ENCODE results near the gene ZNF497. TPM values are rescaled to one million over a fixed set of nuclear protein-coding genes. Genes with fewer than 3 reads are reported as not detected.

The ZNF497 gene
- total and polyA plus RNA-seq, 2 of the 13 experiments (the other 11 are each of a cell fraction or from before 2014, with no cell fraction given): 1.5 to 1.9 TPM

DNA sequence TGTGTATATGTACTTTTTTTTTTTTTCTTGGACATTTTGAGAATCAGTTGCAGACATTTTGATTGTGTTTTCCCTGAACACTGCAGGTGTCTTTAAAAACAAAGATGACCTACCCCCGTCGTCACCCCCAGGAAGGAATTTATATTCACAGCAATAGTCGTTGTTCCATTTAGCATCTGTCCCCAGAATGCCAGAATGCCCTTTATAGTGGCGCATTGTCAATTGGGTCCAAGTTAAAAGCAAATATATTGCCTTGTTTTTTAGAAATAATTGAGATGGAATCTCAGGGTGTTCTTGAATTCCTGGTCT is 31.1 kb upstream of the ZNF497 start:
- no peak overlapping the region for H3K4me3 ChIP-seq (replicated peaks in 1 of 3; ENCODE audit: insufficient read depth in 1 of 3, low read depth in 2 of 3, low read length in 3 of 3)
- in situ Hi-C loops (cut with HindIII; ENCODE audit: extremely low pct_ligation_motif_present, low pct_unique_long_range_greater_than_20kb) (no loop called here), intact Hi-C loops (cut with micrococcal nuclease; ENCODE audit: unreplicated experiment) (no loop called here)
- H3K27ac ChIP-seq (ENCODE audit: extremely low read length, insufficient read depth, low read length): no peak overlapping the region
- ATAC-seq (no peak), FAIRE-seq (no peak), DNase-seq (ENCODE audit: low spot score) (no peak)
- ChIA-PET POLR2A (no interaction called here), CTCF (ENCODE audit: low intra/inter-chr PET ratio, low total read pairs) (no interaction called here)
- WGBS (ENCODE audit: low lambda C conversion rate): 97% methylated on average over 4 of the region's 4 CpGs
- H4K20me1 ChIP-seq (ENCODE audit: insufficient read depth, low read length): peaks cover 37% of the 10 kb centered on the region
- TF ChIP-seq RBFOX2 (IDR thresholded peaks at IDR 0.05; ENCODE audit: low read depth, low read length) (peak; percentile 27; the same call in 1 of the 2 replicates), RCOR2 (CRISPR knock-in tag; IDR thresholded peaks at IDR 0.05) (no peak)
- H3K79me2 ChIP-seq (ENCODE audit: insufficient read depth, low read length): peaks cover 23% of the 10 kb centered on the region
- H3K36me3 ChIP-seq (replicated peaks in 1 of 2; ENCODE audit: control insufficient read depth in 1 of 2, insufficient read depth in 2 of 2, low read length in 2 of 2): peaks cover 12 to 53% of the 10 kb centered on the region in 2 experiments
- peaks cover 22% of the 10 kb centered on the region for H3K4me1 ChIP-seq (ENCODE audit: insufficient read depth, low read length)
- H3K27me3 ChIP-seq (ENCODE audit: control insufficient read depth in 1 of 2, insufficient read depth in 2 of 2, low read length in 2 of 2): no peaks in the 10 kb centered on the region
- H3K4me2 ChIP-seq (ENCODE audit: low read depth, low read length): no peak overlapping the region
- no TSS peak for BruUV-seq (replicated peaks)
- H2AFZ ChIP-seq (ENCODE audit: low read length): no peak overlapping the region
- H3K9me3 ChIP-seq (ENCODE audit: low read length): no peaks in the 10 kb centered on the region
- H3K9ac ChIP-seq (ENCODE audit: insufficient read depth, low read depth, low read length): no peak overlapping the region

DNA sequence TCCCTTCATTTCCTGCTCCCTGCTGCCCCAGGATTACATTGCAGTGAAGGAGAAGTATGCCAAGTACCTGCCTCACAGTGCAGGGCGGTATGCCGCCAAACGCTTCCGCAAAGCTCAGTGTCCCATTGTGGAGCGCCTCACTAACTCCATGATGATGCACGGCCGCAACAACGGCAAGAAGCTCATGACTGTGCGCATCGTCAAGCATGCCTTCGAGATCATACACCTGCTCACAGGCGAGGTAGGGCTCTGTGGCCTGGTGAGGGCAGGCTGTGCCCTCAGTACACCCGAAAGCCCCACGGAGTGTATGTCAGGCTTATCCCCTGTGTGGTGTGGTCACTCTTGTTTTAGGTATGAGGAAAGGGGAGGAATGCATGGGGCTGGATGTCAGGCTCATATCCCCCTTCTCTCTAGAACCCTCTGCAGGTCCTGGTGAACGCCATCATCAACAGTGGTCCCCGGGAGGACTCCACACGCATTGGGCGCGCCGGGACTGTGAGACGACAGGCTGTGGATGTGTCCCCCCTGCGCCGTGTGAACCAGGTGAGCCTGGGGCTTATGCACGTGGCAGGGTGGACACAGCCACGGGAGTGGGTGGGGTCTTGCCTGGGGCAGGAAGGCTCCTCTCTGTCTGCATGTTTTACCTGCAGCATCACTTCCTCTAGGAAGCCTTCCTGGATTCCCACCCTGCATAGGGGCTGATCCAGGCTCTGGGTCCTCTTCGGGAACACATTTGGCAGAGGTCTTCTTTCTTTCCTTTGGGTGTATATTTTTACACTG is 30.6 kb upstream of the ZNF497 start:
- TF ChIP-seq POLR2A (IDR thresholded peaks at IDR 0.05; ENCODE audit: insufficient read depth in 1 of 2, low read depth in 2 of 2, low read length in 2 of 2): peak in 1 of 2 experiments; percentile 49; a peak in 1 of 4 replicates
- TF ChIP-seq, protein P1, sequence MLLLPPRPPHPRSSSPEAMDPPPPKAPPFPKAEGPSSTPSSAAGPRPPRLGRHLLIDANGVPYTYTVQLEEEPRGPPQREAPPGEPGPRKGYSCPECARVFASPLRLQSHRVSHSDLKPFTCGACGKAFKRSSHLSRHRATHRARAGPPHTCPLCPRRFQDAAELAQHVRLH (CRISPR knock-in tag; IDR thresholded peaks at IDR 0.05; ENCODE audit: borderline replicate concordance, low read depth): no peak
- peak; percentile 63 for TF ChIP-seq AGO2 (optimal IDR thresholded peaks at IDR 0.05; ENCODE audit: low read depth, low read length)
- Histone ChIP-seq H3K27me3 (ENCODE audit: control insufficient read depth in 1 of 2, insufficient read depth in 2 of 2, low read length in 2 of 2) (no peaks in the 10 kb centered on the region), H3K4me2 (ENCODE audit: low read depth, low read length) (no peak overlapping the region), H2AFZ (ENCODE audit: low read length) (no peak overlapping the region), H4K20me1 (ENCODE audit: insufficient read depth, low read length) (peaks cover 41% of the 10 kb centered on the region), H3K9ac (ENCODE audit: insufficient read depth, low read depth, low read length) (no peak overlapping the region), H3K4me3 (replicated peaks in 1 of 3; ENCODE audit: insufficient read depth in 1 of 3, low read depth in 2 of 3, low read length in 3 of 3) (no peak overlapping the region), H3K79me2 (ENCODE audit: insufficient read depth, low read length) (peaks cover 27% of the 10 kb centered on the region), H3K27ac (ENCODE audit: extremely low read length, insufficient read depth, low read length) (no peak overlapping the region), H3K9me3 (ENCODE audit: low read length) (no peaks in the 10 kb centered on the region), H3K36me3 (replicated peaks in 1 of 2; ENCODE audit: control insufficient read depth in 1 of 2, insufficient read depth in 2 of 2, low read length in 2 of 2) (peaks cover 12 to 59% of the 10 kb centered on the region in 2 experiments), H3K4me1 (ENCODE audit: insufficient read depth, low read length) (peaks cover 27% of the 10 kb centered on the region)
- ChIA-PET CTCF (ENCODE audit: low intra/inter-chr PET ratio, low total read pairs) (no interaction called here), POLR2A (interaction anchor here (1.0 kb wide), 1 partner anchor 15 kb away, joined by 3 read pairs; the partner anchor contains the start of gene ZNF584)
- 99% methylated on average over 14 of the region's 26 CpGs for WGBS (ENCODE audit: low lambda C conversion rate)
- BruUV-seq (replicated peaks): no TSS peak
- FAIRE-seq: no peak
- intact Hi-C loops (cut with micrococcal nuclease; ENCODE audit: unreplicated experiment) (no loop called here), in situ Hi-C loops (cut with HindIII; ENCODE audit: extremely low pct_ligation_motif_present, low pct_unique_long_range_greater_than_20kb) (no loop called here)
- no peak for ATAC-seq
- no peak for DNase-seq (ENCODE audit: low spot score)
